Daoy (cell line): Measurements from ENCODE around the gene KRTAP10-7. TPM values are rescaled to one million over a fixed set of nuclear protein-coding genes. Genes with fewer than 3 reads are reported as not detected.
"Not testable (repeated sequence)": the region's sequence is repeated elsewhere in the genome, so short reads cannot be mapped to it uniquely, and the experiment has no call there.

Experiments
- DNase-seq: peaks from one replicate; pipeline ENCODE4 v3.0.0-alpha.2; 2015; ENCODE audit warnings: low read depth
- total RNA-seq: library from RNA; depleted of rRNA; stranded (reverse); fragments of >200 nt; shearing (Covaris generic); gene quantifications from 2 replicates; pipeline ENCODE4 v1.2.3, GENCODE V29; 2014

The KRTAP10-7 gene
- total RNA-seq, 1 experiment from 2014 or later: not detected

DNA sequence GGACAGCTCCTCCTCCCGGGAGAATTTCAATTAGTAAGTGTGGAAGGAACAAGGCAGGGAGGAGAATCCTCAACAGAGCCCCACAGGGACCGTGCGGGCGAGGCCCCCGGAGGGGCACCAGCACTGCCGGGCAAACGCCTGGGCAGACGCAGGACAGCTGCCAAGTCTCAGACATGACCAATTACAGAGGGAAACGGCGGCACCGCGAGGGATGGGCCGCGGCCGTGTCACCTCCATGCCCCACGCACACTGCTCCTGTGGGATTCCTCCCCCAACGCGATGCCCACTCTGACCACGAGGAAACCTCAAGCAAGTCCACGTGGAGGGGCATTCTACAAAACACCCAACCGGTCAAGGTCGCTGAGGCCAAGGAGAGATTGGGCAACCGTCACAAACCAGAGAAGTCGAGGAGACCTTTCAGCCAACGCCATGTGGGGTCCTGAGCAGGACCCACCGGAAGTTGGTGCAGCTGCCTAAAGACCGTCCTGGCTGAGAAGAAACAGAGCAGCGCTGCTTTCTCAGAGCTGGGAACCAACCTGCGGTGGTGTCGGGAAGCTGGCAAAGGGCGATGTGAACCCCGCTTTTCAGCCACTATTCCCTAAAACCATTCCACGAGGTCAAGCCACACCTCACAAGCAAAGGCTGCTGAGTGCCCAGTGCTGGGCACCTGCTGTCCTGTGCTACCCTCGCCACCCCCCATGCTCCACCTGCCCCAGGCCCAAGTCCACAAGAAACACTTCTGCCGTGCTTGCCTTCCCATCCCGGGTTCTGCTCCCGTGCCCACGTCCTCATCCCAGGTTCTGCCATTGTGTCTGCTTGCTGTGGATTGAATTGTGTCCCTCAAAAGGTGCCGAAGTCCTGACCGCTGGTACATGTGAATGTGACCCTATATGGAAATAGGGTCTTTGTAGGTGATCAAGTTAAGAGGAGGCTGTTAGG lies 28.3 kb upstream of the KRTAP10-7 start:
- no peak for DNase-seq

DNA sequence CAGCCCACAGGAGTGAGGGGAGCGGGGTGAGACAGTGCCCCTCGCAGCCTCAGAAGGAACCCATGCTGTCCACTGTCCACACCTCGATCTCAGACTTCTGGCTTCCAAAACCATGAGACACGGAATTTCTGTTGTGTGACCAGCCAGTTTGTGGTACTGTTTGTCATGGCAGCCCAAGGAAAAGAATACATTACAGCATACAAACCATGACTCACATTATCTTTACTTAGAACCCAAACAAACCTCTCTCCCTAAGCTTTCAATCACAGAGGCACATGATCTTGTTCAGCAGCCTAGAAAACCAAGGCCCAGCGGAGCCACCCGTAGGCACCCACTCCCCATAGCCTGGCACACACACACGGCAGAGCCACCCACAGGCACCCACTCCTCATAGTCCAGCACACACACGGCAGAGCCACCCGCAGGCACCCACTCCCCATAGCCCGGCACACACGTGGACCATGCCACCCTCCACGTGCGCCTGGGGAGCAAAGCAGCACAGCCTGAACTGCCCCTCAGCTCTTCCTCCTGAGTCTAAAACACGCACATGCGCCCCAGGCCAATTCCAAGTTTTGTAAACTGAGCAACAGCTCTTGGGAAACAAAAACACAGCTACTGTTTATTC lies 27.3 kb upstream of the KRTAP10-7 start:
- peak; percentile 73 for DNase-seq

DNA sequence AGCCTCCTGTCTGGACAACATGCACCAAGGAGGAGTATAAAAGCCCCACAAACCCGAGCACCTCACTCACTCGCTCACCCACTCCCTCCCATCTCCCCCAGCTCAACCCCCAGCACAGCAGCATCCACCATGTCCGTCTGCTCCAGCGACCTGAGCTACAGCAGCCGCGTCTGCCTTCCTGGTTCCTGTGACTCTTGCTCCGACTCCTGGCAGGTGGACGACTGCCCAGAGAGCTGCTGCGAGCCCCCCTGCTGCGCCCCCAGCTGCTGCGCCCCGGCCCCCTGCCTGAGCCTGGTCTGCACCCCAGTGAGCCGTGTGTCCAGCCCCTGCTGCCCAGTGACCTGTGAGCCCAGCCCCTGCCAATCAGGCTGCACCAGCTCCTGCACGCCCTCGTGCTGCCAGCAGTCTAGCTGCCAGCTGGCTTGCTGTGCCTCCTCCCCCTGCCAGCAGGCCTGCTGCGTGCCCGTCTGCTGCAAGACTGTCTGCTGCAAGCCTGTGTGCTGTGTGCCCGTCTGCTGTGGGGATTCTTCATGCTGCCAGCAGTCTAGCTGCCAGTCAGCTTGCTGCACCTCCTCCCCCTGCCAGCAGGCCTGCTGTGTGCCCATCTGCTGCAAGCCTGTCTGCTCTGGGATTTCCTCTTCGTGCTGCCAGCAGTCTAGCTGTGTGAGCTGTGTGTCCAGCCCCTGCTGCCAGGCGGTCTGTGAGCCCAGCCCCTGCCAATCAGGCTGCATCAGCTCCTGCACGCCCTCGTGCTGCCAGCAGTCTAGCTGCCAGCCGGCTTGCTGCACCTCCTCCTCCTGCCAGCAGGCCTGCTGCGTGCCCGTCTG lies 26.6 kb upstream of the KRTAP10-7 start, which contains the start of gene KRTAP10-4:
Gene KRTAP10-4 (plus strand): TSS at position 100 of the 827 bp plus-strand sequence. CDS start 30 bp downstream, at position 130.
- DNase-seq: not testable (repeated sequence)

DNA sequence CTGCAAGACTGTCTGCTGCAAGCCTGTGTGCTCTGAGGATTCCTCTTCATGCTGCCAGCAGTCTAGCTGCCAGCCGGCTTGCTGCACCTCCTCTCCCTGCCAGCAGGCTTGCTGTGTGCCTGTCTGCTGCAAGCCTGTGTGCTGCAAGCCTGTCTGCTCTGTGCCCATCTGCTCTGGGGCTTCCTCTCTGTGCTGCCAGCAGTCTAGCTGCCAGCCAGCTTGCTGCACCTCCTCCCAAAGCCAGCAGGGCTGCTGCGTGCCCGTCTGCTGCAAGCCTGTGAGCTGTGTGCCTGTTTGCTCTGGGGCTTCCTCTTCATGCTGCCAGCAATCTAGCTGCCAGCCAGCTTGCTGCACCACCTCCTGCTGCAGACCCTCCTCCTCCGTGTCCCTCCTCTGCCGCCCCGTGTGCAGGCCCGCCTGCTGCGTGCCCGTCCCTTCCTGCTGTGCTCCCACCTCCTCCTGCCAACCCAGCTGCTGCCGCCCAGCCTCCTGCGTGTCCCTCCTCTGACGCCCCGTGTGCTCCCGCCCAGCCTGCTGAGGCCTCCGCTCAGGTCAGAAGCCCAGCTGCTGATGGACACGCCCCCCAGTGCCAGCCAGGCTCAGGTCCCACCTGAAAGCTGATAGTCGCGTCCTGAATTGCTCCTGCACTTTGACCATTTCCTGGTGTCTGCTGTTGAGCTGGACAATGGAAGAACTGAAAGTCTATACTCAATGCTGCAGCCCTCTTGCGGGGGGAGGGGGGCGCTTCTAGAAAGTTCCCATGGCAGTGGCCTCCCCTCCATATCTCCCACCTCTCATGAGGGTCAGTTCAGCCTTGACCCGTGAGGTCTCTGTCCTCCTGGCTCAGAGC lies 25.7 kb upstream of the KRTAP10-7 start:
- DNase-seq: peak; percentile 34

DNA sequence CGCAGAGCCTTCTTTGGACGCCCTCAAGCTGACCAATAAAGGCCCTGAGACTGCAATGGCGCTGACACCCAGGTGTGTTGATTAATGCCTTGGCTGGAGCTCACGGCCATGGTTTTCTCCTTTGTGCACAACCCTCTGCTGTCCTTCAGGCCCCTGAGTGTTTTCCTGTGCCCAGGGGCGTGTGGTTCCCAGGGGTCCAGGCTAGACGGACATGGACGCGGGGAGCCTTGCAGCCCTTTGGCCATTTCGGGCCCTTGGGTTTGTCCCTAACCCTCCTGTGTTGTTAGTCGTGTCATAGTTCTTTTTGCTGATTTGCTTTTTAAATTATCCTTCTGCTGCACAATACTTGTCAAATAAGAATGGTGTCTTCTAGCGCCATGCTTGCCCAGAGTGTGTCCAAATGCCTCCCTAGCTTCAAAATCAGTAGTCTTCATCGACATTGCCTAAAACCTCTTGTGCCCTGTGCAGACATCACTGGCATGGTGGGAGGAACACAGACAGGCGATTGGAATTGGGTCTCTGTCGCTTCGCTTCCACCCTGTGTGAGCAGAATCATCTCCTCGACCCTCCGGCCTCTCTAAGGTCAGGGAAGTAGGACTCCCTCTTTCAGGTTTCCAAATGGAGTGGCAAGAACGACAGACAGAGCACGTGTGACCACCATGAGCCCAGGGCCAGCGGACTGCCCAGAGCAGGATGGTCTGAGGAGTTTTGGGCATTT lies 24.9 kb upstream of the KRTAP10-7 start:
- no peak for DNase-seq

DNA sequence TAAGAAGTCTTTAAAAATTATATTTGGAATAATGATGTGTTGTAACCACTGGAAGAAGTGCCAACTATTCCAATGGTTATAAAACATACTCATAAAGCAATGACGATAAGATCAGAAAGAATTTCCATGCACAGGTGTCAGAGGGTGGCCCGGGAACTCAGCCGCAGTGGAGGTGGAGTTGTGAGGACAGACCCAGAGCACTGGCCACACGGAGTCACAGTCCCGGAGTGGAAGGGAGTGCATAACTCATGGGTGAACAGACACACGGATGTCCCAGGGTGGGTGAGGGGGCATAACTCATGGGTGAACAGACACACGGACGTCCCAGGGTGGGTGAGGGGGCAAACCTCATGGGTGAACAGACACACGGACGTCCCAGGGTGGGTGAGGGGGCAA lies 24.4 kb upstream of the KRTAP10-7 start:
- DNase-seq: no peak

DNA sequence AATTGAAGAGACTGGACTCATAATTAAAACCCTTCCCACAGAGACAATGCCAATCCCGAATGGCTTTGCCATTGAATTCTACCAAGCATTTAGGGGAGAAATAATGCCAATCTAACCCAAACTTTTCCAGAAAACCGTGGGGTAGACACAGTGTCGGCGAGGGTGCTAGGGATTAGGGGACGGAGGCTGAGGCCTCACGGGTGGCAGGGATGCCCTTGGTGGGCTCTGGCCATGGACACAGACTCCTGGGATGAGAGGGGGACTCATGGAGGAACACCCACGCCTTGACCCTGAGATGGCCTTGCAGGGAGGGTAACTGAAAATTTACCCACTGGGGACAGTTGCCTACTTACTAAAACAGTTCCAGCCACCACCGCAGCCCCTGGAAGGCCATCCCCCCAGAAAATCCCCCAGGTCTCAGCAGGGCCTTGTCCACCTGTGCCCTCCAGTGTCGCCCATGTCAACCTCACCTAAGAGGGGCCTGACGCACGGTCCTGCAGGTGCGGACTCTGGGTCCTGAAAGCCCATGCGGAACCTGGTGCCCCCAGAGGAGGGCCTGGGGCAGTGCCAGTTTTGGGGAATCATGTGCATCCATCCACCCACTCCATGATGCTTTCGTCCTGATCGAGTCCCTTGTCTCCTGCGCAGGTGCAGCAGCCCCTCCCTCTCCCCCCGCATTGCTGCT lies 21.9 kb upstream of the KRTAP10-7 start:
- no peak for DNase-seq

DNA sequence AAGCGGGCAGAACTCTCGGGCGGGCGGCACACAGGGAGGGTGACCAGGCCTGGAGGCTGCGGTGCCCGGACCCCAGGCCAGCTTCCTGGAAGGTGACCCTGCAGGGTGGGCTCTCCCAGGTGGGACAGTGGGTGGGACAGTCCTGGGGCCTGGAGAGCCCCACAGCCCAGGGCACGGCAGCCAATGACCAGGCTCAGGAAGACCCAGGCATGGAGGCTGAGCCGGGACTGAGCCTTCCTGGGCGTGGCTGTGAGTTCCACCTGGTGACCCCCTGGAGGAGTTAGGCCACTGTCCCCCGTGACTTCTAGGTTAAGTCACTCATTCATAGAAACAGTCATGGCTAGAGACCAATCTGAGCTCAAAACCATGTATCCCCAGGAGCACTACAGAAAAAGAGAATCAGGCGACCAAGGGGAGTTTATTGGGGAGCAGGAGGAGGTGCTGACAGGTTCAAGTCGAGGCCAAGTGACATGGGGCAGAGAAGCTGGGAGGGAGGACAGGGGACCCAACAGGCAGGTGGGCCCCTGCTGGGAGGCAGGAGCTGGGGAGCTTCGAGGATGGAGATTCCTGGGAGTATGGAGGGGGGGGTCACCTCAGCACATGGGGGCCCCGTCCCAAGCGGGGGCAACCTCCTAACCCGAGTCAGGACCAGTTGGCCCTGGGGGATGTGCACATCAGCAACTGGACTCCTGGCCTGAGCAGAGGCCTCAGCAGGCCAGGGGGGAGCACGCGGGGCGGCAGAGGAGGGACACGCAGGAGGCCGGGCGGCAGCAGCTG lies 21.2 kb upstream of the KRTAP10-7 start:
- DNase-seq: no peak

DNA sequence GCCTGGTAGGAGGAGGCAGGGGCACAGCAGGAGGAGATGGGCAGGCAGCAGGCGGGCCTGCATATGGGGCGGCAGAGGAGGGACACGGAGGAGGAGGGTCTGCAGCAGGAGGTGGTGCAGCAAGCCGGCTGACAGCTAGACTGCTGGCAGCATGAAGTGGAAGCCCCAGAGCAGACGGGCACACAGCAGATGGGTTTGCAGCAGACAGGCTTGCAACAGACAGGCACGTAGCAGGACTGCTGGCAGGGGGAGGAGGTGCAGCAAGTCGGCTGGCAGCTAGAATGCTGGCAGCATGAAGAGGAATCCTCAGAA lies 20.6 kb upstream of the KRTAP10-7 start:
- no peak for DNase-seq

DNA sequence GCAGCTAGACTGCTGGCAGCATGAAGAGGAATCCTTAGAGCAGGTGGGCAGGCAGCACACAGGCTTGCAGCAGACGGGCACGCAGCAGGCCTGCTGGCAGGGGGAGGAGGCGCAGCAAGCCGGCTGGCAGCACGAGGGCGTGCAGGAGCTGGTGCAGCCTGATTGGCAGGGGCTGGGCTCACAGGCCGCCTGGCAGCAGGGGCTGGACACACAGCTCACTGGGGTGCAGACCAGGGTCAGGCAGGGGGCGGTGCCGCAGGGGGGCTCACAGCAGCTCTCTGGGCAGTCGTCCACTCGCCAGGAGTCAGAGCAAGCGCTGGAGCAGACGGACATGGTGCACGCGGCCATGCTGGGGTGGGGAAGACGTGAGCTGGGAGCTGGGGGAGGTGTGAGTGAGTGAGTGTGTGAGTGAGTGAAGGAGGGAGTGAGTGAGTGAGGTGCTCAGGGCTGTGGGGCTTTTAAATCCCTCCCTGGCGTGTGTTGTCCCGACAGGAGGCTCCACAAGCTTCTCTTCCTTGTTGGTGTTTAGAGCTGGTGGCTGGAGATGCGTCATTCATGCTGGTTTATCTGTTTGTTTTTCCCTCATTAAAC lies 20.1 kb upstream of the KRTAP10-7 start, which contains the start of gene KRTAP10-5:
Gene KRTAP10-5 (minus strand): TSS at position 374 of the 591 bp plus-strand sequence. CDS start 26 bp downstream, at position 348.
- DNase-seq: not testable (repeated sequence)

DNA sequence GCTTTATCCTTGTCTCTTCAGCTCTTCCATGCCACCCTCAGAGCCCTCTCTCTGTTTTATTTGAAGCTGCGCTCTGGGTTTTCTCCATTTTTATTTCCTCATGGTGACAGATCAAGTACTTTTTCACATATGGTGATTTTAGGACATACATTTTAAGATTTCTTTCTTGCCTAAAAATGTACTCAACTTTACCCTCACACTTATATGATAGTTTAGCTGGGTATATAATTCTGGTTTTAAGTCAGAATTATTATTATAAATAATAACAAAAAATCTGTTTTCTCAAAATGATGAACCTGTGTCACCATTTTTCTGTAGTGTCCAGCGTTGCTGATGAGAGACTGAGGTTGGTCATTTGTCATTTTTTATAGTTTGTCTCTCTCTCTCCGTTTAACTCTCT lies 19.2 kb upstream of the KRTAP10-7 start:
- no peak for DNase-seq

DNA sequence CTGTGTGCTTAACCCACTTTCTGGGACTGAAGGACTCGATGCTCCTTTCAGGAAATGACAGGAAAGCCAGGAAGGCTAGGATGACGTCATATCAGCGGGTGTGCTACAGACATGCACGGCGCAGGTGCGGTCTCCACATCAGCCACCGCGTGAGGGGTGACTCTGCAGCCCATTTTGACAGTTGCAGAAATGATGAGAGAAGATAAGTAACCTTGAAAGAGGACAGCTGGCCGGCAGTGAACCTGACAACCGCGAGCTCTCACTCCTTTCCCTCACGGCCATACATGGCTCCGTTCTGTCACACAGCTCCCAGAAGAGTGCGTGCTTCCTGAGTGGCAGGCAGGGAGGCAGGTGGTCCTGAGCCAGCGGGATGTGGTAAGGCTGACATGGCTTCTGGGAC lies 18.3 kb upstream of the KRTAP10-7 start:
- DNase-seq: no peak

DNA sequence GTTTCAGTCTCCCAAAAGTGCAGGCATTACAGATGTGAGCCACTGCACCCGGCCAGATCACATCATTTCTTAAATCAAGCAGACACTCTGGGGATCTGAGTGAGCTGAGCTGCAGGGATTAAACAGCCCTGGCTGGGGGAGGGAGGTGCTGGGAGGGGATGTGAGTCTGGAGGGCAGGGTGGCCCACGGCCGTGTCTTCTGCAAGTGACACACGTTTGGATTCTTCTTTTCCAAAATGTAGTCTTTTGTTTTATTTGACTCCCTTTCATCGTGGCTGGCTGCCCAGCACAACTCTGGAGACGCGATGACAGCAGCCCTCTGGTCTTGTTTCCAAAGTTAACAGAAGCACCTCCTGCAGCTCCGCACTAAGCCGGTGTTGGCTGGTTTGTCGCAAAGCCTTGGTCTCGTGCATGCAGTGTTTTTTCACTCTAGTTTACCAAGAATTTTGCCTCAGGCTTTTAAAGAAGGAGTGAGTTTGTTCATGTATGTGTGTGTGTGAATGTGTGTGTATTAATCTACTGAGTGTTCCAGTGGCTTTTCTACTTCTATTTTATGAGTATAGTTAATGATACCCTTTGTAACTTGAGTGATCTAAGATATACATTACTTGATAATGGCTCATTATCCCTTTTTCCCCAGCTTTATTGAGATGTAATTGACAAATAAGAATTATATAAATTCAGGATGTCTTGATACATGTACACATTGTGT lies 17.2 kb upstream of the KRTAP10-7 start:
- DNase-seq: no peak

DNA sequence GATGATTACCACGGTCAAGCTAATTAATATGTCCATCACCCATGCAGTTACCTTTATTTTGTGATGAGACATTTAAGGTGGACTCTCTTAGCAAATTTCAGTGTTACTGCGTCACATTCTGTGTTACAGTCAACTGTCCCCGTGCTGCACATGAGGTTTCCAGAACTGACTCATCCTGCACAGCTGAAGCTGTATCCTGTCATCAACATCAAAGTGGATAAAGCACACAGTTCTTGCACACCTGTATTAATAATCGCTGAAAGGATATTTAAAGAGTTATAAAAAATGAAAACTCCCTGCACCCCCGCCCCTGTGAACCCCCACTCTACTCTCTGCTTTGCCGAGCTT lies 16.6 kb upstream of the KRTAP10-7 start:
- DNase-seq: no peak

DNA sequence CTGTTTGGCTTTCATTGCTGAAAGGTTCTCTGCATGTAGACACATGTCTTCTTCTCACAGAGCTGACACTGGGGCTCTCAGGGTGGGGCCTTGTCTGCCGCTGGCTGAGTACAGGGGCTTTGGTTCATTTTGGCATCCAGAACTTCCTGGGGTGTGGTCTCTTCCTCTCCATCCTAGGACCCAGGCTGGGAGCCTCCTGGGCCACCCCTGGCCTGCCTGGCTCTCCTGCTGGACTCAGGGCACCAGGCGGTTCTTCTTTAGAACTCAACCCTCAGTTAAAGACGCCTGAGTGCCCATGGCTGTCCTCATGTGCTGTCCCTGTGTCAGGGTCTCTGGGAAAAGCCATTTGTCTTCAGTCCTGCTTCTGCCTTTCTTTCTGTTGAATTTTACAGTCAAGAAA lies 14.5 kb upstream of the KRTAP10-7 start:
- DNase-seq: no peak

DNA sequence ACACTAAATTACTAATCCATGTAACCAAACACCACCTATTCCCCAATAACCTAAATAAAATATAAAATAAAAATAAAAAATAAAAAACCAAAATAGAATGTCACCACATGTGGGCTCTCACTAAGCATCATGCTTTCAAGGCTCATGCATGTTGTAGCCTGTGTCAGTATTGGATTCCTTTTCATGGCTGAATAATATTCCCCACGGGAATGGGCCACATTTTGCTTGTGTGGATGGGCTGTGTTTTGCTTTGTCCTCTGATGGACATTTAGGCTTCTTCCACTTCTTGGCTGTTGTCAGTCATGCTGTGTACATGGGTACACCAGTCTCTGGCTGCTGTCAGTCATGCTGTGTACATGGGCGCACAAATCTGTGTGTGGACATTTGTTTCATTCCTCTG lies 11.3 kb upstream of the KRTAP10-7 start:
- DNase-seq: no peak

DNA sequence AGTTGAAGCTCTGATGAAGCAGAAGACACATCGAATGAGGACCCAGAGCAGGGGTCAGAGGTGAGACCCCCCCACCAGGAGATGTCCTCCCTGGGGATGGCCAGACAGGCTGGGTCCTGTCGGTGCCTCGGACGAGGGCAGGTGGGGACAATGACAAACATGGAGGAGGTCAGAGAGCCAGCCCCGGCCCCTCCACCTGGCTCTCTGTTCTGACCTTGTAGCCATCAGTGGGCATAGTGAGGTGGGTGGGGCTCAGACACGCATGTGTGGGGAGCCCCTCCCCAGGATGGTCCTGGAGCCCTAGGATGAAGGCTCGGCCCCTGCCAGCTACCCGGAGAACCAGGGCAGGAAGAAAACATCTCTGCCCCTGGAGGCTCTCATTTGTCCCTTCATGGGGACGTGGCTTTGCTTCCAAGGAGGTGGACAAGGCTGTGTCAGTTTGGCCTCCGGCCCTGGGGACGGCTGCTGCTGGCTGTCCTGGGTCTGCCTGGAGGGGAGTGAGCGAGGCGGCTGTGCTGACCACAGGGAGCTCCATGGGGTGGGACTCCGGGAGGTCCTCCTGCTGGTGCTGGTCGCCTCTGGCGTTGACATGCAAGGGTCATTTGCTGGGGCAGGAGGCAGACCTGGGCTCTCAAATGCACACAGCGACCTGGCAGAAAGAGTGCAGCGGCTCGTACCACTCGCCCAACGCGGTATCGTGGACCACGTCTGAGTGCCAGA lies 10.7 kb upstream of the KRTAP10-7 start:
- DNase-seq: no peak

DNA sequence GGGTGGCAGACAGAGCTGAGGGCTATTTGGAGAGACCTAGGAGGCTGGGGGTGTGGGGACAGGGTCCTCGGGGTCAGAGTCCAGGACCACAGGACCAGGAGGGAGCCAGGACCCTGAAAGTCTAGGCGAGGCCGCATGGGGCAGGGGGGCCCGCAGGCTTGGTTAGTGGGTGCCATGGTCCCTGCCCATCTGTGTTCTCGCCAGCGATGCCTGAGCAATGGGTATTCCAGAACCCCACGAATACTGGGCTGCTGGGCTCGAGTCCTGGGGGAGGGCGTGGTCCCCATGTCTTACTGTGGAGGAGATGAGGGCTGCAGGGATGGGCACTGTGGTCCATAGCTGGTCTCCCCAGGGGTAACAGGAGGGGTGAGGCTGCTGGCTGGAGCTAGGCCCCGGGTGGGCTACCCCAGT lies 10.1 kb upstream of the KRTAP10-7 start:
- DNase-seq: no peak
